Type B pancreatic cell (in vitro differentiated cells): ENCODE measurements around the gene KHK. TPM values are rescaled to one million over a fixed set of nuclear protein-coding genes. Genes with fewer than 3 reads are reported as not detected.

ENCODE experiments used
- DNase-seq: peaks from one replicate; pipeline ENCODE4 v3.0.0; 2021; ENCODE audit warnings: mixed read lengths; ENCODE audit not compliant: unreplicated experiment; ENCODE audit errors: extremely low spot score
- H3K27ac Mint-ChIP-seq: 2 replicates; pipeline ENCODE4 v1.8.0; 2021; ENCODE audit warnings: mild to moderate bottlenecking, mixed read lengths
- H3K27me3 Mint-ChIP-seq: 2 replicates; pipeline ENCODE4 v1.8.0; 2021; ENCODE audit warnings: mixed read lengths
- H3K36me3 Mint-ChIP-seq: 2 replicates; pipeline ENCODE4 v1.8.0; 2021; ENCODE audit warnings: mixed read lengths
- H3K4me1 Mint-ChIP-seq: one replicate; pipeline ENCODE4 v1.8.0; 2021; ENCODE audit warnings: mixed read lengths; ENCODE audit not compliant: unreplicated experiment
- H3K4me3 Mint-ChIP-seq: 2 replicates; pipeline ENCODE4 v1.8.0; 2021; ENCODE audit warnings: mild to moderate bottlenecking, mixed read lengths
- H3K9me3 Mint-ChIP-seq: 2 replicates; pipeline ENCODE4 v1.8.0; 2021; ENCODE audit warnings: mixed read lengths
- CTCF ChIP-seq: fragments of 200-600 bp; sonication (generic); conservative IDR thresholded peaks from 2 replicates; pipeline ENCODE4 v1.5.0; 2021; ENCODE audit warnings: antibody characterized with exemption, mild to moderate bottlenecking
- total RNA-seq: library from RNA; stranded (reverse); gene quantifications from 2 replicates; pipeline ENCODE4 v1.2.1, GENCODE V29; 2021; ENCODE audit warnings: low replicate concordance

Gene KHK
- total RNA-seq, 1 donor from 2014 or later: 14.7 TPM

GRCh38 chr2:27083410-27084296 lies 2.9 kb upstream of the KHK start:
- H3K4me3 Mint-ChIP-seq: peak overlapping the region; percentile 44
- peaks cover 10% of the 10 kb centered on the region for H3K27me3 Mint-ChIP-seq
- H3K4me1 Mint-ChIP-seq: peaks cover 18% of the 10 kb centered on the region
- no peak for DNase-seq
- H3K27ac Mint-ChIP-seq: no peak overlapping the region
- H3K36me3 Mint-ChIP-seq: peaks cover 5% of the 10 kb centered on the region
- no peak for TF ChIP-seq CTCF
- no peaks in the 10 kb centered on the region for H3K9me3 Mint-ChIP-seq

DNA sequence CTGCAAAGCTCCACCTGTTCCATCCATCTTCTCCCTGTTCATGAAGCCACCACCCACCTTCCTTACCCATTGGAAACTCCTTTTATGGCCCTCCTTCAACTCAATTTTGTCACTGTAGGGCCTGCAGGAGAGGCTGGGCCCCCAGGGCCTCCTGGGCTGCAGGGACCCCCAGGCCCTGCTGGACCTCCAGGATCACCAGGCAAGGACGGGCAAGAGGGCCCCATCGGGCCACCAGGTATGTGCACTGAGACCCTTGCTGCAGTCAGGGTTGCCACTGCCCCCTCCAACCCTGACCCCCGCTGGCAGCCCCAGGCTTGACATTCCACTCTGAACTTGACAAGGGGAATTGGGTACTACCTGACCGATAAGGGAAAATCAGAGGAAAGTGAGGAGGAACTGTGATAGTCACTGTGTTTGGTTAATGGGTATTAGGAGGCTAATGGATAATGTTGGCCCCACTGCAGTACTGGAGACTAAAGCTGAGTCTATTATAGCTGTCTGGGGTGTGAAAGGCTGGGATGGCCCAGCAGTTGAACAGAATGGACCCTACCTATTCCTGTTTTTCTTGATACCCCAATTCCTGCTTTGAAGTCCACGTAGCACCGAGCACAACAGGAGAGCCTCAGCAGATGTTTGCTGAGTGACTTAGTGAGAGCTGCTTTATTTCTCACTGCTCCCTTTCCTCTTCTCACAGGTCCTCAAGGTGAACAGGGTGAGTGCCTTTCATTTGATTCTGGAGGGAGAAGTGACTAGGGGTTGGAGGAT lies 2.1 kb upstream of the KHK start:
- DNase-seq: no peak
- Mint-ChIP-seq H3K4me3 (peak overlapping the region; percentile 65), H3K27me3 (peaks cover 10% of the 10 kb centered on the region), H3K4me1 (peaks cover 18% of the 10 kb centered on the region), H3K9me3 (no peaks in the 10 kb centered on the region), H3K36me3 (peaks cover 5% of the 10 kb centered on the region), H3K27ac (no peak overlapping the region)
- TF ChIP-seq CTCF: no peak

DNA sequence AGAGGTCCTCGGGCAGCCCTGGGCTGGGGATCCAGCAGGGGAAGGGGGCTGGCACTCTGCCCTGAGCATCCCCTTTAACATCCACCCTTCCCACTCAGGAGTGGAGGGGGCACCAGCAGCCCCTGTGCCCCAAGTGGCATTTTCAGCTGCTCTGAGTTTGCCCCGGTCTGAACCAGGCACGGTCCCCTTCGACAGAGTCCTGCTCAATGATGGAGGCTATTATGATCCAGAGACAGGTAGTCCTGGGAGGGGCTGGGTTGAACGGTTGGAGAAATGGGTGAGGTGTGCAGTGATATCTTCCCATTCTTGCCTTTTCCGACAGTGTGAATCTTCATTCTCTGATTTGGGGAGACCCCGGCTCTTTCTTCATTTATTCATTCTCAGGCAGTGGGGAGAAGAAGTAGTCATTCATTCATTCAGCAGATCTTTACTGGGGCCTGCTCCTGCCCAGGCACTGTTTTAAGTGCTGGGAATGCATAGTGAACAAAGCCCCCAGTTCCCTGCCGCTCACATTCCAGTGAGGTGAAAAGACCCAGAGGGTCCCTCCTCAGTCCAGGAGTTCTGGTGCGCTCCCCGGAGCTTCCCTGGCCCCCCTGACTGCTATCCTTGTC lies 1.4 kb upstream of the KHK start:
- peak overlapping the region; percentile 72 for H3K4me3 Mint-ChIP-seq
- TF ChIP-seq CTCF: no peak
- H3K27me3 Mint-ChIP-seq: peaks cover 10% of the 10 kb centered on the region
- peaks cover 5% of the 10 kb centered on the region for H3K36me3 Mint-ChIP-seq
- peak overlapping the region; percentile 55 for H3K27ac Mint-ChIP-seq
- peaks cover 13% of the 10 kb centered on the region for H3K4me1 Mint-ChIP-seq
- DNase-seq: no peak
- H3K9me3 Mint-ChIP-seq: no peaks in the 10 kb centered on the region

GRCh38 chr2:27085673-27086089 lies 891 bp upstream of the KHK start:
- peak overlapping the region; percentile 55 for H3K27ac Mint-ChIP-seq
- TF ChIP-seq CTCF: no peak
- peaks cover 10% of the 10 kb centered on the region for H3K27me3 Mint-ChIP-seq
- H3K4me3 Mint-ChIP-seq: peak overlapping the region; percentile 72
- peaks cover 5% of the 10 kb centered on the region for H3K36me3 Mint-ChIP-seq
- no peak for DNase-seq
- peaks cover 10% of the 10 kb centered on the region for H3K4me1 Mint-ChIP-seq
- no peaks in the 10 kb centered on the region for H3K9me3 Mint-ChIP-seq

DNA sequence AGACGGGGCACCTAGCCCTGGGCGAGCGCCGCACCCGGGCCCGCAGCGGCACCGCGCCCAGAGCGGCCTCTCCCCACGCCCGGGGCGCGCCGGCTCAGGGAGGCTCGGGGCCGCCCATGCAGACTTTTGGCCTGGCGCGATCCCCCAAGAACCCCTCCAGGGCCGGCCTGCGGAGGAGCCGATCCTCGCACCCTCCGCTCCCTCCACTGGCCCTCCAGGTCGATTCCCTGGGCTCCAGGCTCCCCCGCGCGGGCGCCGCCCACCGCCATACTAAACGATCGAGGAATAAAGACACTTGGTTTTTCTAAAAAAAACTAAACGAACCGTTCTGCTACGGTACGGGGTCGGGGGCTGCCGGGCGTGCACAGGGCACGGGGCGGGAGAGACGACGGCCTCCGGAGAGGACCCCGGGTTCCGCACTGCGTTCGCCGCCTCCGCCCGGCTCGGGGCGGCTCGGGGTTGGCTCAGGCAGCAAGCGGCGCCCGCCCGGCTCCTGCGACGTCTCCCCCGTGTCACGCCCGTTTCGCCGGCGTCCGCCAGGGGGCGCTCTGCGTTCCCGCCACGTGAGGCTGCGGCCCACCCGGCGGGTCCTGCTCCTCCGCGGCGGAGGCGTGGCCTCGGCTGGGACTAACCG lies 365 bp upstream of the KHK start:
- Mint-ChIP-seq H3K4me1 (peaks cover 5% of the 10 kb centered on the region), H3K4me3 (peak overlapping the region; percentile 88), H3K27me3 (peaks cover 10% of the 10 kb centered on the region), H3K36me3 (peaks cover 3% of the 10 kb centered on the region), H3K9me3 (no peaks in the 10 kb centered on the region), H3K27ac (no peak overlapping the region)
- DNase-seq: peak; percentile 99
- TF ChIP-seq CTCF: peak; percentile 97
